Liver (tissue), 9 donors: ENCODE results near the gene KIAA0513. TPM values are rescaled to one million over a fixed set of nuclear protein-coding genes. Genes with fewer than 3 reads are reported as not detected.

Experiments
- DNase-seq: peaks from one replicate; pipeline ENCODE4 v3.0.0-alpha.2; 2017; ENCODE audit warnings: low spot score
- H3K27ac ChIP-seq, 2 donors: one replicate each; pipeline ENCODE4 v1.7.0; 2013; ENCODE audit warnings: inconsistent platforms in 2 of 2, low read length in 2 of 2, control low read depth in 1 of 2, low read depth in 1 of 2, mild to moderate bottlenecking in 1 of 2
- H3K27me3 ChIP-seq, 4 donors: one replicate each; pipeline versions ENCODE4 v1.6.1 to v1.7.0; 2013; ENCODE audit warnings: low read length in 3 of 4, inconsistent platforms in 1 of 4, mild to moderate bottlenecking in 1 of 4, moderate library complexity in 1 of 4; ENCODE audit not compliant: control insufficient read depth in 4 of 4, insufficient read depth in 4 of 4
- H3K36me3 ChIP-seq, 4 donors: one replicate each; pipeline versions ENCODE4 v1.6.1 to v1.7.0; 2013; ENCODE audit warnings: low read length in 3 of 4, mild to moderate bottlenecking in 3 of 4, low read depth in 1 of 4, moderate library complexity in 1 of 4; ENCODE audit not compliant: control insufficient read depth in 4 of 4, insufficient read depth in 3 of 4
- H3K4me1 ChIP-seq, 4 donors: one replicate each; pipeline versions ENCODE4 v1.6.1 to v1.7.0; 2013; ENCODE audit warnings: low read length in 3 of 4, mild to moderate bottlenecking in 3 of 4, moderate library complexity in 1 of 4; ENCODE audit not compliant: control insufficient read depth in 4 of 4, insufficient read depth in 4 of 4
- H3K4me3 ChIP-seq, 3 donors: one replicate each; pipeline versions ENCODE4 v1.6.1 to v1.7.0; 2013; ENCODE audit warnings: low read length in 3 of 3, control low read depth in 1 of 3, low read depth in 1 of 3, mild to moderate bottlenecking in 1 of 3
- H3K9ac ChIP-seq, 2 donors: one replicate each; pipeline ENCODE4 v1.7.0; 2013; ENCODE audit warnings: low read length in 2 of 2, mild to moderate bottlenecking in 2 of 2, moderate library complexity in 2 of 2, control low read depth in 1 of 2, low read depth in 1 of 2
- H3K9me3 ChIP-seq, 4 donors: one replicate each; pipeline versions ENCODE4 v1.6.1 to v1.7.0; 2013; ENCODE audit warnings: low read length in 3 of 4; ENCODE audit not compliant: control insufficient read depth in 4 of 4
- FOXA1 ChIP-seq: IDR thresholded peaks from 2 replicates; pipeline ENCODE4 v1.6.1; 2016; ENCODE audit warnings: antibody characterized with exemption
- FOXA2 ChIP-seq: IDR thresholded peaks from 2 replicates; pipeline ENCODE4 v1.6.1; 2016; ENCODE audit warnings: antibody characterized with exemption
- GABPA ChIP-seq, 2 donors: IDR thresholded peaks in 1 of 2; conservative IDR thresholded peaks in 1 of 2; 2 replicates each; pipeline ENCODE4 v1.6.1; 2016; ENCODE audit warnings: antibody characterized with exemption in 2 of 2, mild to moderate bottlenecking in 1 of 2, moderate library complexity in 1 of 2
- HNF4A ChIP-seq, 2 donors: conservative IDR thresholded peaks; 2 replicates each; pipeline ENCODE4 v1.6.1; 2016; ENCODE audit warnings: antibody characterized with exemption in 2 of 2, mild to moderate bottlenecking in 2 of 2
- HNF4G ChIP-seq: IDR thresholded peaks from 2 replicates; pipeline ENCODE4 v1.6.1; 2016; ENCODE audit warnings: antibody characterized with exemption
- JUND ChIP-seq, 2 donors: IDR thresholded peaks; 2 replicates each; pipeline ENCODE4 v1.6.1; 2016; ENCODE audit warnings: antibody characterized with exemption in 2 of 2
- REST ChIP-seq: IDR thresholded peaks from 2 replicates; pipeline ENCODE4 v1.6.1; 2016; ENCODE audit warnings: antibody characterized with exemption, mild to moderate bottlenecking
- RXRA ChIP-seq, 2 donors: IDR thresholded peaks; 2 replicates each; pipeline ENCODE4 v1.6.1; 2017 to 2018; ENCODE audit warnings: antibody characterized with exemption in 2 of 2, mild to moderate bottlenecking in 1 of 2
- SP1 ChIP-seq: IDR thresholded peaks from 2 replicates; pipeline ENCODE4 v1.6.1; 2018; ENCODE audit warnings: antibody characterized with exemption, mild to moderate bottlenecking
- TAF1 ChIP-seq: conservative IDR thresholded peaks from 2 replicates; pipeline ENCODE4 v1.6.1; 2016; ENCODE audit warnings: antibody characterized with exemption, mild to moderate bottlenecking
- YY1 ChIP-seq: IDR thresholded peaks from 2 replicates; pipeline ENCODE4 v1.6.1; 2016; ENCODE audit warnings: antibody characterized with exemption, mild to moderate bottlenecking
- WGBS: extraction: QIAGEN DNeasy Blood & Tissue Kit; methylation state at CpG from one replicate; pipeline ENCODE4 v1.1.7; 2013; 5-methylcytosine and 5-hydroxymethylcytosine counted together
- polyA plus RNA-seq, 2 donors: library from polyadenylated mRNA; stranded (reverse) in 1 of 2; unstranded in 1 of 2; fragments of 200-250 nt in 1 of 2; fragments of >200 nt in 1 of 2; fragmentation: Nextera tagmentation in 1 of 2; extraction: Ambion mirVana in 1 of 2; gene quantifications; one replicate each; pipeline versions ENCODE4 v1.2.1 to v1.2.3, GENCODE V29; 2013 to 2015
- total RNA-seq, 2 donors: library from RNA; depleted of rRNA; stranded (reverse); fragments of >200 nt; gene quantifications; one replicate each; pipeline ENCODE4 v1.2.3, GENCODE V29; 2014
- TF ChIP-seq, protein P1 (sequence below): fragments of 150-350 bp; IDR thresholded peaks from 2 replicates; pipeline ENCODE4 v1.5.1; 2017; ENCODE audit warnings: improper control_type of control experiment, low read depth, low read length; ENCODE audit not compliant: missing input control
- TF ChIP-seq, protein P2 (sequence below): IDR thresholded peaks from 2 replicates; pipeline ENCODE4 v1.6.1; 2016; ENCODE audit warnings: antibody characterized with exemption
- TF ChIP-seq, protein P3 (sequence below): IDR thresholded peaks from 2 replicates; pipeline ENCODE4 v1.6.1; 2016; ENCODE audit warnings: antibody characterized with exemption
- donor health status: healthy.
- donor health status: healthy.
- donor health status: healthy.
- donor health status: healthy.
- donor health status: healthy.

The KIAA0513 gene
- total and polyA plus RNA-seq, 4 donors = 1.5 to 5.9 (median 2.9) TPM

- H3K9me3 ChIP-seq = no peaks in the 10 kb centered on the region
- H3K27ac ChIP-seq = no peak overlapping the region
- no peaks in the 10 kb centered on the region for H3K27me3 ChIP-seq
- H3K4me3 ChIP-seq = no peak overlapping the region
- no peaks in the 10 kb centered on the region for H3K36me3 ChIP-seq
- H3K4me1 ChIP-seq = no peaks in the 10 kb centered on the region
- no peak for DNase-seq
- TF ChIP-seq RXRA (IDR thresholded peaks at IDR 0.05) = no peak
- TF ChIP-seq, protein P1, sequence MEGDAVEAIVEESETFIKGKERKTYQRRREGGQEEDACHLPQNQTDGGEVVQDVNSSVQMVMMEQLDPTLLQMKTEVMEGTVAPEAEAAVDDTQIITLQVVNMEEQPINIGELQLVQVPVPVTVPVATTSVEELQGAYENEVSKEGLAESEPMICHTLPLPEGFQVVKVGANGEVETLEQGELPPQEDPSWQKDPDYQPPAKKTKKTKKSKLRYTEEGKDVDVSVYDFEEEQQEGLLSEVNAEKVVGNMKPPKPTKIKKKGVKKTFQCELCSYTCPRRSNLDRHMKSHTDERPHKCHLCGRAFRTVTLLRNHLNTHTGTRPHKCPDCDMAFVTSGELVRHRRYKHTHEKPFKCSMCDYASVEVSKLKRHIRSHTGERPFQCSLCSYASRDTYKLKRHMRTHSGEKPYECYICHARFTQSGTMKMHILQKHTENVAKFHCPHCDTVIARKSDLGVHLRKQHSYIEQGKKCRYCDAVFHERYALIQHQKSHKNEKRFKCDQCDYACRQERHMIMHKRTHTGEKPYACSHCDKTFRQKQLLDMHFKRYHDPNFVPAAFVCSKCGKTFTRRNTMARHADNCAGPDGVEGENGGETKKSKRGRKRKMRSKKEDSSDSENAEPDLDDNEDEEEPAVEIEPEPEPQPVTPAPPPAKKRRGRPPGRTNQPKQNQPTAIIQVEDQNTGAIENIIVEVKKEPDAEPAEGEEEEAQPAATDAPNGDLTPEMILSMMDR = no peak
- TF ChIP-seq GABPA (IDR thresholded peaks at IDR 0.05 in 1 of 2, conservative IDR thresholded peaks at IDR 0.05 in 1 of 2) = no peak
- no peak for TF ChIP-seq SP1
- TF ChIP-seq HNF4G = no peak
- TF ChIP-seq FOXA1 = no peak
- no peak for TF ChIP-seq FOXA2
- TF ChIP-seq TAF1 = no peak
- TF ChIP-seq REST = no peak
- no peak overlapping the region for H3K9ac ChIP-seq
- WGBS = 91% methylated on average over 27 of the region's 27 CpGs
Observed at GRCh38 chr16:85041219-85042166, 13.9 kb downstream of the KIAA0513 start.

GRCh38 chr16:85042167-85042526, 14.6 kb downstream of the KIAA0513 start:
- H3K36me3 ChIP-seq = no peaks in the 10 kb centered on the region
- H3K4me3 ChIP-seq = no peak overlapping the region
- H3K9ac ChIP-seq = no peak overlapping the region
- no peak for DNase-seq
- H3K27ac ChIP-seq = no peak overlapping the region
- 93% methylated on average over 6 of the region's 6 CpGs for WGBS
- TF ChIP-seq HNF4A (conservative IDR thresholded peaks at IDR 0.05) = no peak
- TF ChIP-seq RXRA (IDR thresholded peaks at IDR 0.05) = no peak
- TF ChIP-seq REST = no peak
- no peak for TF ChIP-seq YY1
- no peak for TF ChIP-seq TAF1
- TF ChIP-seq JUND (IDR thresholded peaks at IDR 0.05) = no peak
- no peak for TF ChIP-seq SP1
- TF ChIP-seq, protein P2, sequence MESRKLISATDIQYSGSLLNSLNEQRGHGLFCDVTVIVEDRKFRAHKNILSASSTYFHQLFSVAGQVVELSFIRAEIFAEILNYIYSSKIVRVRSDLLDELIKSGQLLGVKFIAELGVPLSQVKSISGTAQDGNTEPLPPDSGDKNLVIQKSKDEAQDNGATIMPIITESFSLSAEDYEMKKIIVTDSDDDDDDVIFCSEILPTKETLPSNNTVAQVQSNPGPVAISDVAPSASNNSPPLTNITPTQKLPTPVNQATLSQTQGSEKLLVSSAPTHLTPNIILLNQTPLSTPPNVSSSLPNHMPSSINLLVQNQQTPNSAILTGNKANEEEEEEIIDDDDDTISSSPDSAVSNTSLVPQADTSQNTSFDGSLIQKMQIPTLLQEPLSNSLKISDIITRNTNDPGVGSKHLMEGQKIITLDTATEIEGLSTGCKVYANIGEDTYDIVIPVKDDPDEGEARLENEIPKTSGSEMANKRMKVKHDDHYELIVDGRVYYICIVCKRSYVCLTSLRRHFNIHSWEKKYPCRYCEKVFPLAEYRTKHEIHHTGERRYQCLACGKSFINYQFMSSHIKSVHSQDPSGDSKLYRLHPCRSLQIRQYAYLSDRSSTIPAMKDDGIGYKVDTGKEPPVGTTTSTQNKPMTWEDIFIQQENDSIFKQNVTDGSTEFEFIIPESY = no peak
- TF ChIP-seq, protein P1 = no peak
- no peak for TF ChIP-seq HNF4G
- TF ChIP-seq, protein P3, sequence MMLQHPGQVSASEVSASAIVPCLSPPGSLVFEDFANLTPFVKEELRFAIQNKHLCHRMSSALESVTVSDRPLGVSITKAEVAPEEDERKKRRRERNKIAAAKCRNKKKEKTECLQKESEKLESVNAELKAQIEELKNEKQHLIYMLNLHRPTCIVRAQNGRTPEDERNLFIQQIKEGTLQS = no peak
- H3K27me3 ChIP-seq = no peaks in the 10 kb centered on the region
- no peaks in the 10 kb centered on the region for H3K9me3 ChIP-seq
- peaks cover 0 to 3% (median 0%) of the 10 kb centered on the region in 4 donors for H3K4me1 ChIP-seq
